Measurements from ENCODE around the gene MAB21L4.
"Not testable (repeated sequence)": the region's sequence is repeated elsewhere in the genome, so short reads cannot be mapped to it uniquely, and the experiment has no call there.

GRCh38 chr2:240846309-240846708 is 49.6 kb downstream of the MAB21L4 start:
- not testable (repeated sequence) for TF ChIP-seq CTCF (IDR thresholded peaks at IDR 0.05); POLR2A (IDR thresholded peaks at IDR 0.05); POLR2AphosphoS5 (IDR thresholded peaks at IDR 0.05); EP300 (IDR thresholded peaks at IDR 0.05; ENCODE audit: low read depth)

Data from transverse colon (tissue), 4 donors.